ENCODE measurements around the gene OR2T8. TPM values are rescaled to one million over a fixed set of nuclear protein-coding genes. Genes with fewer than 3 reads are reported as not detected.

OR2T8 gene
- total and polyA plus RNA-seq, 2 of the 8 experiments (the other 6 are each of a cell fraction or from before 2014, with no cell fraction given) = not detected

- Histone ChIP-seq H3K4ac (replicated peaks; ENCODE audit: insufficient read length, low read depth, low read length) (no peak overlapping the region), H4K91ac (replicated peaks; ENCODE audit: insufficient read length, low read length) (no peak overlapping the region), H3K4me3 (ENCODE audit: extremely low read depth in 1 of 4, insufficient read depth in 2 of 4, low read depth in 3 of 4, low read length in 4 of 4) (no peak overlapping the region), H3K79me2 (ENCODE audit: control insufficient read depth in 1 of 2, insufficient read depth in 2 of 2, low read length in 2 of 2) (no peaks in the 10 kb centered on the region), H4K5ac (ENCODE audit: insufficient read length, low read depth, low read length) (no peak overlapping the region), H3K4me1 (replicated peaks in 1 of 4; ENCODE audit: control insufficient read depth in 3 of 4, insufficient read depth in 4 of 4, low read length in 3 of 4) (no peaks in the 10 kb centered on the region), H3K36me3 (ENCODE audit: control insufficient read depth in 2 of 4, insufficient read depth in 4 of 4, low read length in 3 of 4) (no peaks in the 10 kb centered on the region), H3K27ac (ENCODE audit: low read depth, low read length) (no peak overlapping the region), H3K18ac (ENCODE audit: extremely low read depth, low read length) (no peak overlapping the region), H2AK5ac (ENCODE audit: low read depth, low read length) (no peak overlapping the region), H3K23me2 (ENCODE audit: low read depth, low read length) (no peaks in the 10 kb centered on the region), H3K23ac (ENCODE audit: insufficient read length) (no peak overlapping the region), H3K4me2 (ENCODE audit: insufficient read depth in 1 of 2, low read depth in 2 of 2, low read length in 2 of 2) (no peak overlapping the region), H3K27me3 (replicated peaks in 1 of 4; ENCODE audit: control insufficient read depth in 3 of 4, extremely low read depth in 1 of 4, insufficient read depth in 3 of 4, low read length in 3 of 4) (no peaks in the 10 kb centered on the region), H2BK12ac (ENCODE audit: low read depth, low read length) (no peak overlapping the region), H2BK20ac (ENCODE audit: low read length) (no peak overlapping the region), H4K8ac (ENCODE audit: extremely low read depth, insufficient read depth, low read length) (no peak overlapping the region), H2AFZ (ENCODE audit: low read length) (no peak overlapping the region), H2BK5ac (ENCODE audit: low read depth, low read length) (no peak overlapping the region), H3K79me1 (ENCODE audit: low read depth, low read length) (no peaks in the 10 kb centered on the region), H2BK15ac (ENCODE audit: low read length) (no peak overlapping the region), H3K14ac (ENCODE audit: insufficient read length) (no peak overlapping the region), H2BK120ac (replicated peaks; ENCODE audit: low read depth, low read length) (no peak overlapping the region), H3K9ac (replicated peaks in 1 of 4; ENCODE audit: extremely low read depth in 1 of 4, low read depth in 3 of 4, low read length in 3 of 4) (no peak overlapping the region), H3K9me3 (ENCODE audit: insufficient read depth in 2 of 2, low read depth in 1 of 2, low read length in 1 of 2) (peaks cover 52 to 53% of the 10 kb centered on the region in 2 experiments), H3K56ac (replicated peaks; ENCODE audit: insufficient read length, low read depth, low read length) (no peak overlapping the region), H4K20me1 (replicated peaks in 1 of 2; ENCODE audit: control insufficient read depth in 1 of 2, insufficient read depth in 2 of 2, low read length in 2 of 2) (no peaks in the 10 kb centered on the region)
- WGBS, 2 experiments (ENCODE audit: extremely low coverage in 1 of 2, insufficient coverage in 1 of 2, insufficient read length in 1 of 2, insufficient replicate concordance in 2 of 2, low coverage in 1 of 2, low lambda C conversion rate in 2 of 2, missing lambda C conversion rate in 1 of 2) = 54% methylated on average over 4 of the region's 4 CpGs; no CpG with 5 or more reads in 1 of the 2 experiments
- FAIRE-seq (no peak), DNase-seq (ENCODE audit: low read depth in 1 of 2, low spot score in 2 of 2) (no peak)
- CTCF ChIA-PET (ENCODE audit: partially characterized antibody) = interaction anchor here (1.0 kb wide), 1 partner anchor 21 kb away, joined by 3 read pairs; no protein-coding TSS in a partner anchor
- POLR2A ChIA-PET (ENCODE audit: partially characterized antibody) = no interaction called here
- TF ChIP-seq SRF (IDR thresholded peaks at IDR 0.05; ENCODE audit: low read depth, low read length) (no peak), KDM1A (IDR thresholded peaks at IDR 0.05; ENCODE audit: borderline replicate concordance, low read length) (no peak), NANOG (IDR thresholded peaks at IDR 0.05; ENCODE audit: insufficient read depth, low read depth, low read length, poor library complexity, severe bottlenecking) (no peak), CEBPB (IDR thresholded peaks at IDR 0.05; ENCODE audit: low read depth, low read length) (no peak), SP4 (IDR thresholded peaks at IDR 0.05; ENCODE audit: low read length) (no peak), MAX (IDR thresholded peaks at IDR 0.05) (no peak), YY1 (IDR thresholded peaks at IDR 0.05; ENCODE audit: low read depth, low read length) (no peak), KDM5A (IDR thresholded peaks at IDR 0.05; ENCODE audit: low read length) (no peak), CTBP2 (IDR thresholded peaks at IDR 0.05; ENCODE audit: borderline replicate concordance, insufficient read depth, insufficient read length, low read length) (no peak), JUND (IDR thresholded peaks at IDR 0.05; ENCODE audit: low read length) (no peak), RFX5 (IDR thresholded peaks at IDR 0.05; ENCODE audit: borderline replicate concordance, low read depth, low read length) (no peak), RAD21 (IDR thresholded peaks at IDR 0.05 in 1 of 2, conservative IDR thresholded peaks at IDR 0.05 in 1 of 2; ENCODE audit: low read depth in 2 of 2, low read length in 2 of 2) (no peak), SAP30 (IDR thresholded peaks at IDR 0.05; ENCODE audit: insufficient read depth, insufficient replicate concordance, low read length) (no peak)
Measured at GRCh38 chr1:247914941-247915662, 5.0 kb upstream of the OR2T8 start.

Data from H1 (cell line).